HG03045 (cell line): ENCODE data around the gene SRPK1.
A peak's percentile ranks its signal among the peaks of the same experiment; 100 is the strongest.
"Not testable (repeated sequence)": the region's sequence is repeated elsewhere in the genome, so short reads cannot be mapped to it uniquely, and the experiment has no call there.

Source experiments
- ATAC-seq: cut with Tn5 transposase; IDR thresholded peaks from one replicate; pipeline ENCODE4 v1.9.1; 2021; ENCODE audit warnings: mild to moderate bottlenecking, moderate library complexity; ENCODE audit not compliant: unreplicated experiment

Gene SRPK1

DNA sequence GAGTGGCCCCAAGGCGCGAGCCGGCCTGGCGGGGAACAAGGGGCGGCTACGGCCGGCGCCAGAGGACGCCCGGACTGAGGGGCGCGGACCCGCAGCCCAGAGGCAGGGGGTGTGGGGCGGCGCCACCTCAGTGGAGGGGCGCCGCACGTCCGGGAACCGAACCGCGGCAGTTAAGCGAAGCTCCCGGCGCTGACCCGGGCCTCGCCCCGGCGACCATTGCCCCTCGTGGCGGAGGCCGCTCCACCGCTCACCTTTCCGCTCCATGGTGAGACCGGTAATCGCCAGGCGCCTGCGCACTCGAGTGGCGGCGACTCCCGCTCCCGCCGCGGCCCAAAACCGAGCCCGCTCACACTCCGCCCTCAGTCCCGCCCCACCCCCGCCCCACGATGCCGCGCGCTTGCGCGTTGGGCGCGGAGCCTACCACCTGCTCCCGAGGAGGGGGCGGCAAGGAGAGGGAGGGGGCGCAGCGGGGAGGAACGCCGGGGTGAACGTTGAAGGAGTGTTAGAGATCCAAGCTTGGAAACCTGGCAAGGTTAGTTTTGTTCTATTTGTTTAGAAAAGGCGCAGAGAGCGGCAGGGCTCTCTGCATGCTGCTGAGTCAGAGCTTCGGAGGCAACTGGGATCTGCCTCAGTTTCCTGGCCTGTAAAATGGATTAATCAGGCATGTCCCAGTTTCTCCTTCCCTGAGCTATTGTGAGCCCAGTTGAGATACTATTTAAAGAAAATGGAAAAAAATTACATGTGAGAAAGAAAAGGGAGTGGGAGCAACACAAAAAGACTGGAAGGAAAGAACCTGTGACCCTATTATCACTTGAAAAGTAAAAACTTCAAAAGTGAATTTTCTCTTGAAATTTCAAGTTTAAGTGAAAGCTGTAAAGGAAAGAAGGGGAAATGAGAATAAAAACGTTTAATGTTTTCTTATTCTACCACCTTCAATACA, at the start of gene SRPK1:
SRPK1 (minus strand) TSS at position 306 of the 940 bp plus-strand sequence; CDS start at position 264, 42 bp downstream.
- ATAC-seq = peak; percentile 84

- ATAC-seq = no peak
Observed at GRCh38 chr6:35970181-35970580, 49.3 kb upstream of the SRPK1 start.

GRCh38 chr6:35969646-35970045, 48.7 kb upstream of the SRPK1 start:
- ATAC-seq = no peak

DNA sequence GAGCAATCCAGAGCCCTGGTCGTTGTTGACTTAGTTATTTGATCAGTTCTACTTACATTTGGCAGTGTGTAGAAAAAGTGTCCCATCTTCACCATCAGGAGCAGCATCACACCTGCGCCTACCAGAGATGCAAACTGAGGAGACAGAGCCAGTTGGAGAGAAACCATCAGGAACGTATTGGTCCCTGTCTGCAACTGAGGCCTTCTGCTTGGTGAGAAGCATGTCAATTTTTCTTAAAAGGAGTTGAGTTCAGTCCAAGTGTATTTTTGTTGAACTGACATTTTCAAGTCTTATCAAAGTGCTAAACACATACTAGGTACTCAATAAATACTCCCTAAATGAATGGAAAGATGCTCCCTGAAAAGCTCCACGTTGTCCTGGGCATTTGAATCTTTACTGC, 47.9 kb upstream of the SRPK1 start:
- ATAC-seq = no peak

DNA sequence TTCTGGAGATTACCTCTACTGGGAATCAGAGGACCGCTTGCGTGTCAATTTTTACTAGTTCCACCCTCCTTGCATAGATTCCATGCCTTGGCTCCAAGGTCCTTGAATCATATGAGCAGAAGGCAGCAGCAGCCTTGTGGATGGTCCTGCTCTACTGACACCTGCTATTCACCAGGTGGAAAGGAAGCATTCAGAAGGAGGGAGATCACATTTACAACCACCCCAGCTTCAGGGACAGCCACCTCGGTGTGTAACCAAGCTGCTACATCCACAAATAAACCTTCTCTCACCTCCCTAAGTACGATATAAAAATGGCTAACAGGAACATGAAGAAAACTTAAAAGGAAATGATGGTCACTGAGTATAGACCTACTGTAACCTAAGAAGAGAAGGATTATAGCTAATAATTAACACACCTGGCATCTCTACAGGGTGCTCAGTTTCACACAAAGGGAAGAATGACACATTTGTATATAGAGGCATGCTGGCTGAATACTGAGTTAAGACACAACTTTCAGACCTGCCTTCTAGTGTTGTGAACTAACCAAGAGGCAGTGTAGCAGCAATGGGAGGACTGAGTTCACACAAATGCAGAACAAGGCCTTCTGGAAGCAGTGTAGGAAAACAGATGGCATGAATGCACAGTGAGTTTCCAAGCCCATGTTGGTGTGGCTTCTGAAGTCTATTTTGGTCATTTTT, 46.3 kb upstream of the SRPK1 start:
- no peak for ATAC-seq

GRCh38 chr6:35962779-35963560, 42.1 kb upstream of the SRPK1 start:
- ATAC-seq = no peak

DNA sequence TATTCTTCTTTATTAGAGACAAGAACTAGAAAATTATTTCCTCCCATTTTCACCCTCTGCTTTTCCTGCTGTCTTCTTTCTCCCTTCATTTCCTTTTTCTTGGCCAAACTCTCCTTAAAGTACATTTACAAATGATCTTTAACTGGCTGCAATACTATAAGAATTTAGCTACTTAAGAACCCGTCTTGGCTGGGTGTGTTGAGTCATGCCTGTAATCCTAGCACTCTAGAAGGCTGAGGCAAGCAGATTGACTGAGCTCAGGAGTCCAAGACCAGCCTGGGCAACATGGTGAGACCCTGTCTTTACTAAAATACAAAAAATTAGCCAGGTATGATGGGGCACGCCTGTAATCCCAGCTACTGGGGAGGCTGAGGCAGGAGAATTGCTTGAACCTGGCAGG, 39.3 kb upstream of the SRPK1 start:
- no peak for ATAC-seq

- no peak for ATAC-seq
Observed at GRCh38 chr6:35955970-35956369, 35.1 kb upstream of the SRPK1 start.

- ATAC-seq = no peak
Observed at GRCh38 chr6:35955521-35955920, 34.6 kb upstream of the SRPK1 start.

GRCh38 chr6:35955071-35955470, 34.2 kb upstream of the SRPK1 start:
- ATAC-seq = no peak

DNA sequence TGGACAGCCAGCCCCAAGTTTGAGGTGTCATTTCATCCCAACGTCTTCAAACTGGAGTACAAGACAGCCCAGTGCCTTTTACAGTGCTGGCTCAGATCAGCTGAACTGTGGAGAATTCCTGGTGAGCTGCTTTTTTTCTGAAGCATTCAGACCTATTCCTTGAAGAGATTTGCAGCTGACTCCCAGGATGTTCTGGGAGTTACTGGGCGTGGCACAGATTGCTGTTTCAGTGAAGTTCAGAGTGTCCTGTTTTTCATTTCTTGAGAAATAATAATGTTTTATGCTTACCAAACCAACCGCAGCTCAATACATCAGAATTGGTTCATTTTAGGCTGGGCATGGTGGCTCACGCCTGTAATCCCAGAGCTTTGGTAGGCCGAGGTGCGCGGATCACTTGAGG, 33.4 kb upstream of the SRPK1 start:
- no peak for ATAC-seq

DNA sequence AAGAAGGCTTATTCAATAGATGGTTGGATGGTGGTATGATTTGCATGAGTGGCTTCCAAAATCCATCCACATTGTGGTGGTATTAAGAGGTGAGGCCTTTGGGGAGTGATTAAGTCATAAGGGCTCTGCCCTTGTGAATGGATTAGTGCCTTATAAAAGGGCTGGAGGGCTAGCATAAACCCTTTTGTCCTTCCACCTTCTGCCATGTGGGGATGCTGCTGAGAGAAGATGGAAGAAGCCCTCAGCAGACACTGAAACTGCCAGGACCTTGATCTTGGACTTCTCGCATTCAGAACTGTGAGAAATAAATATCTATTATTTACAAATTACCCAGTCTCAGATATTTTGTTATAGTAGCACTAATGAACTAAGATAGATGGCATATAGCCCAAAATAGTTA, 27.8 kb upstream of the SRPK1 start:
- no peak for ATAC-seq

- ATAC-seq = no peak
Observed at GRCh38 chr6:35945650-35946025, 24.7 kb upstream of the SRPK1 start.

- ATAC-seq = no peak
Observed at GRCh38 chr6:35943390-35943789, 22.5 kb upstream of the SRPK1 start.

DNA sequence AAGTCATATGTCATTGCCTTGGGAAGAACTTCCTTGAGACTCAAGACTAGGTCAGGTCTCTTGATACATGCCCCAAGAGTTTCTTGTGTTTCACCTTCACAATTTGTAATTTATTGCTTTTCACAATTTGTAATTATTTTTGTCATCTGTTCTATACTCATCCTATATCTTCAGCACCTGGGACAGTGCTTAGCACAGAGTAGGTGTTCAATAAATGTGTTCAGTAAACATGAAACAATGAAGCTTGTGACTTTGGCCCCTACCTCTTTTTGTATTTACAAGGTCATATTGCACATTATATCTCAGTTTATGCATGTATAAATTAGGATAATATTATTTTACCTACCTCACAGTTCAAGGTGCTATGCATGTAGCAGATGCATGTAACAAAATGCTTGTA, 21.5 kb upstream of the SRPK1 start:
- no peak for ATAC-seq

GRCh38 chr6:35941170-35941569, 20.3 kb upstream of the SRPK1 start:
- not testable (repeated sequence) for ATAC-seq

GRCh38 chr6:35940014-35940413, 19.1 kb upstream of the SRPK1 start:
- not testable (repeated sequence) for ATAC-seq

DNA sequence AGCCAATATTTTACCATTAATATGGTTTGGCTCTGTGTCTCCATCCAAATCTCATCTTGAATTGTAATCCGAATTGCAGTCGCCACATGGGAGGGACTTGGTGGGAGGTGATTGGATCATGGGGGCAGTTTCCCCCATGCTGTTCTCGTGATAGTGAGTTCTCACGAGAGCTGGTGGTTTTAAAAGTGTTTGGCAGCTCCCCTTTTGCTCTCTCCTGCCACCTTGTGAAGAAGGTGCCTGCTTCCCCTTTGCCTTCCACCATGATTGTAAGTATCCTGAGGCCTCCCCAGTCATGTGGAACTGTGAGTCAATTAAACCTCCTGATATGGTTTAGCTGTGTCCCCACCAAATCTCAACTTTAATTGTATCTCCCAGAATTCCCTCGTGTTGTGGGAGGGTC, 18.4 kb upstream of the SRPK1 start:
- ATAC-seq = not testable (repeated sequence)

GRCh38 chr6:35936681-35937359, 15.9 kb upstream of the SRPK1 start:
- no peak for ATAC-seq

DNA sequence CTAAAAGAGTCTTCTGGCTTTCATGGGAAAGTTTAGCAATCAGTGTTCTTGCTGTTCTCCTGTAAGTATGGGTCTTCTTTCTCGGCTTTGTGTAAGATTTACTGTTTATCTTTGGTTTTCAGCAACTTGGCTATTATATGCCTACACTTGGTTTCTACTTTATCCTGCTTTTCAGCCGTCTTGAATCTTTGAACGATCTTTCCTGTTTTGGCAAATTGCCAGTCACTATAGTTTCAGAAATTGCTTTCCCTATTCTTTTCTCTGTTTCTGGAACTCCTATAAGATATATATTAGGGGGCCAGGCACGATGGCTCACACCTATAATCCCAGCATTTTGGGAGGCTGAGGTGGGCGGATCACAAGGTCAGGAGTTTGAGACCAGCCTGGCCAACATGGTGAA, 14.6 kb upstream of the SRPK1 start:
- ATAC-seq = no peak

DNA sequence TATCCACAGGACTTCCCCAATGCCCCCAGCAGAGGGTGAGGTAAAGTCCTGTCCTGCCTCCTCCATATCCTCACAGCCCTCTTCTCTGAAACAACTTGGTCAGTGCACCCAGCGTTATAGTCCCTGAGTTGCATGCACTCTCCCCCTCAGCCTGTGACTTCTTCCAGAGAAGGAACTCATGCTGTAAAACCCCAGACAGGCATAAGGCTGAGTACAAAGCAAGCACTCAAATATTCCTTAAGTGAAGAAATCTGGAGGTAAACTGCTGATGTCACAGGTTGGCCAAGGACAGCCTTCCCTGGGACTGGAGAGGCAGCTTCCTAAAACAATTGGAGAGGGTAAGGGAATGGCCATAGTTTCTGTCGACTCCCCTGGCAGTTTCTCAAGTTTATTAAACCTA, 12.9 kb upstream of the SRPK1 start:
- no peak for ATAC-seq
